ENCODE data around the gene CD55.

Gene CD55

GRCh38 chr1:207366022-207366421, 44.5 kb downstream of the CD55 start:
- H3K4me1 ChIP-seq (ENCODE audit: insufficient read depth, low read length, poor library complexity, severe bottlenecking), result no peaks in the 10 kb centered on the region
- H3K4me2 ChIP-seq (ENCODE audit: low read depth, low read length, poor library complexity, severe bottlenecking), result no peak overlapping the region

GRCh38 chr1:207388721-207389120, 67.2 kb downstream of the CD55 start:
- Histone ChIP-seq H3F3A (ENCODE audit: low read depth) (no peaks in the 10 kb centered on the region), H3K36me3 (ENCODE audit: insufficient read depth, low read length) (no peaks in the 10 kb centered on the region), H3K9ac (ENCODE audit: low read depth, low read length, poor library complexity, severe bottlenecking) (no peak overlapping the region), H3K27me3 (ENCODE audit: insufficient read depth, low read length, poor library complexity, severe bottlenecking) (no peaks in the 10 kb centered on the region), H4K20me1 (ENCODE audit: insufficient read depth, low read length, poor library complexity, severe bottlenecking) (no peaks in the 10 kb centered on the region), H3K4me3 (ENCODE audit: low read length, poor library complexity, severe bottlenecking) (no peak overlapping the region), H3K4me1 (ENCODE audit: insufficient read depth, low read length, poor library complexity, severe bottlenecking) (no peaks in the 10 kb centered on the region), H3K79me2 (ENCODE audit: insufficient read depth, low read length) (no peaks in the 10 kb centered on the region), H3K9me3 (ENCODE audit: insufficient read depth, low read depth, low read length) (no peaks in the 10 kb centered on the region), H3K4me2 (ENCODE audit: low read depth, low read length, poor library complexity, severe bottlenecking) (no peak overlapping the region), H2AFZ (ENCODE audit: low read length) (no peak overlapping the region), H3K9me2 (replicated peaks; ENCODE audit: low read depth, low read length) (no peaks in the 10 kb centered on the region)
- TF ChIP-seq EZH2phosphoT487 (IDR thresholded peaks at IDR 0.05; ENCODE audit: borderline replicate concordance) (no peak), CTCF (conservative IDR thresholded peaks at IDR 0.05; ENCODE audit: low read length) (no peak)

More at GRCh38 chr1:207366022-207366421, 44.5 kb downstream of the CD55 start:
- H3K9ac ChIP-seq (ENCODE audit: low read depth, low read length, poor library complexity, severe bottlenecking), result no peak overlapping the region
- H3K79me2 ChIP-seq (ENCODE audit: insufficient read depth, low read length), result no peaks in the 10 kb centered on the region
- no peaks in the 10 kb centered on the region for H3K36me3 ChIP-seq (ENCODE audit: insufficient read depth, low read length)
- no peaks in the 10 kb centered on the region for H3K9me2 ChIP-seq (replicated peaks; ENCODE audit: low read depth, low read length)
- no peaks in the 10 kb centered on the region for H3K27me3 ChIP-seq (ENCODE audit: insufficient read depth, low read length, poor library complexity, severe bottlenecking)
- no peaks in the 10 kb centered on the region for H3K9me3 ChIP-seq (ENCODE audit: insufficient read depth, low read depth, low read length)
- H3F3A ChIP-seq (ENCODE audit: low read depth), result no peaks in the 10 kb centered on the region
- no peak for TF ChIP-seq CTCF (conservative IDR thresholded peaks at IDR 0.05; ENCODE audit: low read length)
- no peak for TF ChIP-seq EZH2phosphoT487 (IDR thresholded peaks at IDR 0.05; ENCODE audit: borderline replicate concordance)
- H2AFZ ChIP-seq (ENCODE audit: low read length), result no peak overlapping the region
- H3K4me3 ChIP-seq (ENCODE audit: low read length, poor library complexity, severe bottlenecking), result no peak overlapping the region
- H4K20me1 ChIP-seq (ENCODE audit: insufficient read depth, low read length, poor library complexity, severe bottlenecking), result no peaks in the 10 kb centered on the region

DNA sequence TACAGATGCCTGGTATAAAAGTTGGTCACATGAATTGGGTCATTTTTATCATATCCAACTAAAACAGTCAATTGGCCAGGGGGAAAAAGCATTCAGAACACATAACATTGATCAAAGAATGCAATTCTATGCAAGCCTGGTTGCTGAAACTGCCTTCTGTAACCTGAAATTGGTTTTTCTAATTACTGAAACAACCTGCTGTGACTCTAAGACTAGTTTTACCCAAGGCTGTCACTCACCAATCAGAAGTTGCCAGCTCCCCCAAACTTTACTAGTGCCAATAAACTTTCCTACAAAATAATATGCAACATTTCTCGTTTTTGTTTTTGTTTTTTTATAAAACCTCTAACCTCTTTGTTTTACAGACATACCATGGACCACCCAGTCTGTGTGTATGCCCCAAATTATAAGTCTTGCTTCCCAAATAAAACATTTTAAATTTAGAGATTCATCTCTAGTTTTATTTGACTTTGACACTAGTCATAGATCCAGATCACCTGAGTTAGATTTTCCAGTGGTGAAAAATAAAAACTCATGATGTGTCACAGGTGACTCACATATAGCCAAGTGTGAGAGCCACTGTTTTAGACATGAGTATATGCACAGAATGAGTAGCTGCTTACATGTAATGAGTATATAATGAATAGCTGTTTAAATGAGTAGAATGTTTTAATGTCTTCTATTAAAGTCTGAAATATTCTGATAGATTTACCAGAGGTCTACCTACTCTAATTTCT, 68.4 kb downstream of the CD55 start:
- Histone ChIP-seq H3K36me3 (ENCODE audit: insufficient read depth, low read length) (no peaks in the 10 kb centered on the region), H3F3A (ENCODE audit: low read depth) (no peaks in the 10 kb centered on the region), H2AFZ (ENCODE audit: low read length) (no peak overlapping the region), H3K9ac (ENCODE audit: low read depth, low read length, poor library complexity, severe bottlenecking) (no peak overlapping the region), H4K20me1 (ENCODE audit: insufficient read depth, low read length, poor library complexity, severe bottlenecking) (no peaks in the 10 kb centered on the region), H3K9me2 (replicated peaks; ENCODE audit: low read depth, low read length) (no peaks in the 10 kb centered on the region), H3K4me1 (ENCODE audit: insufficient read depth, low read length, poor library complexity, severe bottlenecking) (no peaks in the 10 kb centered on the region), H3K4me2 (ENCODE audit: low read depth, low read length, poor library complexity, severe bottlenecking) (no peak overlapping the region), H3K79me2 (ENCODE audit: insufficient read depth, low read length) (no peaks in the 10 kb centered on the region), H3K4me3 (ENCODE audit: low read length, poor library complexity, severe bottlenecking) (no peak overlapping the region), H3K27me3 (ENCODE audit: insufficient read depth, low read length, poor library complexity, severe bottlenecking) (no peaks in the 10 kb centered on the region), H3K9me3 (ENCODE audit: insufficient read depth, low read depth, low read length) (no peaks in the 10 kb centered on the region)
- TF ChIP-seq CTCF (conservative IDR thresholded peaks at IDR 0.05; ENCODE audit: low read length), result no peak
- no peak for TF ChIP-seq EZH2phosphoT487 (IDR thresholded peaks at IDR 0.05; ENCODE audit: borderline replicate concordance)

Measured in Loucy (cell line).